Measurements from ENCODE around the gene NLRP4.

GRCh38 chr19:55812449-55812848 is 23.9 kb upstream of the NLRP4 start:
- TF ChIP-seq POLR2AphosphoS5 (IDR thresholded peaks at IDR 0.05; ENCODE audit: low read depth, low read length) (no peak), POLR2A (IDR thresholded peaks at IDR 0.05; ENCODE audit: low read depth, low read length) (no peak), TAF1 (IDR thresholded peaks at IDR 0.05; ENCODE audit: borderline replicate concordance, low read depth, low read length) (no peak)
